Measurements from ENCODE around the gene VPS52.
"Not testable (repeated sequence)": the region's sequence is repeated elsewhere in the genome, so short reads cannot be mapped to it uniquely, and the experiment has no call there.

VPS52 gene

DNA sequence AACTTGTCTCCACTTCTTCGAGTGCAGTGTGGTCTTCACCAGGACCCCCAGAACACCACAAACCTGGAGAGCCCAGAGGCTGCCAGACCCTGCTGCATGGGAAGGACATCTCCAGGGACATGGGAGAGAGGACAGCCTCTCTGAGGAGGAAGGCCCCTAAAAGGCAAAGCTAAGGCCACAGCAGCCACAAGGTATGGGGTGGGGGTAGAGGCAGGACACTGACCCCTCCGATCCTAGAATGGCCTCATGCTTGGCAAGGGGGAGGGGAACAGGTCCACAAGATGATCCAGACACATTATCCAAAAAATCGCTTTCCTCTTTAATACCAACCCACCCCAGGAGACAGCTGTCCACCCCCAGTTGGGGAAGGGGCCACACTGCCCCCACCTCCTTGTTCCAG lies 7.1 kb upstream of the VPS52 start:
- no peak for DNase-seq

DNA sequence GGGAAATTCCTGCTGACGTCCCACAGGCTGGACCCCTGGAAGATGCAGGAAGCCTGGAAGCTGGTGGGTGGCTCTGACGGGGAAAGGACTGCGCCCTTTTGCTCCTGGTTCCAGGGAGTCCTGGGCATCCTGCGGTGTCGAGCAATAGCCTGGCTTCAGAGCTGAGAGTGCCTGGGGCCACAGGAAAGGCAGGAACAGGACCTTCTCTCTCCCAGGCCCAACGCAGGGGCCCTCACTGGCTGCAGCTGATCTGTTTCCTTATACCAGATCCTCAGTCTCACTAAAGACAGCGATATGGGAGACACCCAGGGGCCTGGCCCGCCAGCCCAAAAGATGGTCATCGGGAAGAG lies 6.7 kb upstream of the VPS52 start:
- DNase-seq, result no peak

DNA sequence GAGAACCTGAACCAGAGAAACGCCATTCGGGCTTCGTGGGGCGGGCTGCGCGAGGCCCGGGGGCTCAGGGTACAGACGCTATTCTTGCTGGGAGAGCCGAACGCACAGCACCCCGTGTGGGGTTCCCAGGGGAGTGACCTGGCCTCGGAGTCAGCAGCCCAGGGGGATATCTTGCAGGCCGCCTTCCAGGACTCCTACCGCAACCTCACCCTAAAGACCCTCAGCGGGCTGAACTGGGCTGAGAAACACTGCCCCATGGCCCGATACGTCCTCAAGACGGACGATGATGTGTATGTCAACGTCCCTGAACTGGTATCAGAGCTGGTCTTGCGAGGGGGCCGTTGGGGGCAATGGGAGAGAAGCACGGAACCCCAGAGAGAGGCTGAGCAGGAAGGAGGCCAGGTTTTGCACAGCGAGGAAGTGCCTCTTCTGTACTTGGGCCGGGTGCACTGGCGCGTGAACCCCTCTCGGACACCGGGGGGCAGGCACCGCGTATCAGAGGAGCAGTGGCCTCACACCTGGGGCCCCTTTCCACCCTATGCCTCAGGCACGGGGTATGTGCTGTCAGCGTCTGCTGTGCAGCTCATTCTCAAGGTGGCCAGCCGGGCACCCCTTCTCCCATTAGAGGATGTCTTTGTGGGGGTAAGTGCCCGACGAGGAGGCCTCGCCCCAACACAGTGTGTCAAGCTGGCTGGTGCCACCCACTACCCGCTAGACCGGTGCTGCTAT lies 6.2 kb upstream of the VPS52 start:
- DNase-seq, result peak; percentile 29

DNA sequence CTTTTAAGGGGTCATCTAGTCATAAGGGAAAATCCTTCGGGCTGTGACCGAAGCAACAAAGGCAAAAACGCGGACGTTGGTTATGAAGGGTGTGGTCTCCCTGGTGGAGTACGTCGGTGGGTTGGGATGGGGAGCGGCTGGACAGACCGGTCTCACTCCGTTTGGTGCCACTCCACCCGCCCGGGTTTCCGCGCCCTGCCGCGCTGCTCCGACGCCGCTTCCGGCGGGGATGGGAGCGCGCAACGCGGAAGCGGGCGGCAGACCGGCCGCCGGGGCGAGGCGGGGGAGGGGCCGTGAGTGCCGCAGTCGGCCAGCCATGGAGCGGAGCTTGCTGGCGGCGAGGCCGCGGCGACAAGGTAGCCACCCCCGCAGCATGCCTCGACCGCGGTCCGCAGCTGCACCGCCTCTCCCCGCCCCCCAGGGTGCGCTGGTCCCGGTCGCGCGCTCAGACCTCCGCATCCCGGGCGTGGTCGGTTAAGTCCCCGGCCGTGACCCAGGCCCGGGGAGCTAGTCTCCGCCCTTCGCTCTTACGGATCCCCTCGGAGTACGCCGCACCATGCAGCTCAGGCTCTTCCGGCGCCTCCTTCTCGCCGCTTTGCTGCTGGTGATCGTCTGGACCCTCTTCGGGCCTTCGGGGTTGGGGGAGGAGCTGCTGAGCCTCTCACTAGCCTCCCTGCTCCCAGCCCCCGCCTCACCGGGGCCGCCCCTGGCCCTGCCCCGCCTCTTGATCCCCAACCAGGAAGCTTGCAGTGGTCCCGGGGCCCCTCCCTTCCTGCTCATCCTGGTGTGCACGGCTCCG lies 5.4 kb upstream of the VPS52 start, which contains the start of gene B3GALT4:
TSS of gene B3GALT4 (plus strand) at position 260 of the 799 bp plus-strand sequence. CDS start at position 557, 297 bp downstream.
- DNase-seq, result peak; percentile 87

DNA sequence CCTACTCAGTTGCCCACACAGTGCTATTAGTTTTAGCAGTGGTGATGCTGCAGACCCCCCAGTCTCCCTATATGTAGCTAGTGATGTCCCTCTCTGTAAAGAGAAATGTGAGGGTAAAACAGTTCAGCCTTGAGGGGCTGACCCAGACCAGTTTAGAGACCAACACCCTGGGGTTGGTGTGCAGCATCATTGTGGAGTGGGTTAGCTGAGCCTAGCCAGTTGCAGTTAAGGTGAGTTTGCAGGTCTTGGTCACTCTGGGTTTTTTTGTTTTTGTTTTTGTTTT lies 4.8 kb upstream of the VPS52 start:
- no peak for DNase-seq

DNA sequence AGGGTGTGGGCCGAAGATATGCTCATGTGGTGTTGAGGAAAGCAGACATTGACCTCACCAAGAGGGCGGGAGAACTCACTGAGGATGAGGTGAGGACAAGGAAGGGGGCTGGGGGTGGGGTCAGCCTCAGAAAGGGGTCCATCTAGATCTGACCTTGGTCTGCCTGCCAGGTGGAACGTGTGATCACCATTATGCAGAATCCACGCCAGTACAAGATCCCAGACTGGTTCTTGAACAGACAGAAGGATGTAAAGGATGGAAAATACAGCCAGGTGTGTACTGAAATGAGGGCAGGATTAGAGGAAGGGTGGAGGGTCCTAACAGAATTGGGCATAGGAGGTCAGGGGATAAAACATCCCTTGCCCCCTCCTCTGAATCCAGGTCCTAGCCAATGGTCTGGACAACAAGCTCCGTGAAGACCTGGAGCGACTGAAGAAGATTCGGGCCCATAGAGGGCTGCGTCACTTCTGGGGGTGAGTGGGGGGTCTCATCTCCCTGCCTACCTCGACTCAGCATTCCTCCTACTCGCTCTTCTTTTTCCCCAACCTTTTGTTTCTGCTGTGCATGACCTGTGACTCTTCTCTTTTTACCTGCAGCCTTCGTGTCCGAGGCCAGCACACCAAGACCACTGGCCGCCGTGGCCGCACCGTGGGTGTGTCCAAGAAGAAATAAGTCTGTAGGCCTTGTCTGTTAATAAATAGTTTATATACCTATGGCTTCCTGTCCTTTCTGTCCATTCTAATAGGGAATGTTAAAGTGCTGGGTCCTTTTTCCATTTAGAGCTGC lies 4.3 kb upstream of the VPS52 start:
- not testable (repeated sequence) for DNase-seq

DNA sequence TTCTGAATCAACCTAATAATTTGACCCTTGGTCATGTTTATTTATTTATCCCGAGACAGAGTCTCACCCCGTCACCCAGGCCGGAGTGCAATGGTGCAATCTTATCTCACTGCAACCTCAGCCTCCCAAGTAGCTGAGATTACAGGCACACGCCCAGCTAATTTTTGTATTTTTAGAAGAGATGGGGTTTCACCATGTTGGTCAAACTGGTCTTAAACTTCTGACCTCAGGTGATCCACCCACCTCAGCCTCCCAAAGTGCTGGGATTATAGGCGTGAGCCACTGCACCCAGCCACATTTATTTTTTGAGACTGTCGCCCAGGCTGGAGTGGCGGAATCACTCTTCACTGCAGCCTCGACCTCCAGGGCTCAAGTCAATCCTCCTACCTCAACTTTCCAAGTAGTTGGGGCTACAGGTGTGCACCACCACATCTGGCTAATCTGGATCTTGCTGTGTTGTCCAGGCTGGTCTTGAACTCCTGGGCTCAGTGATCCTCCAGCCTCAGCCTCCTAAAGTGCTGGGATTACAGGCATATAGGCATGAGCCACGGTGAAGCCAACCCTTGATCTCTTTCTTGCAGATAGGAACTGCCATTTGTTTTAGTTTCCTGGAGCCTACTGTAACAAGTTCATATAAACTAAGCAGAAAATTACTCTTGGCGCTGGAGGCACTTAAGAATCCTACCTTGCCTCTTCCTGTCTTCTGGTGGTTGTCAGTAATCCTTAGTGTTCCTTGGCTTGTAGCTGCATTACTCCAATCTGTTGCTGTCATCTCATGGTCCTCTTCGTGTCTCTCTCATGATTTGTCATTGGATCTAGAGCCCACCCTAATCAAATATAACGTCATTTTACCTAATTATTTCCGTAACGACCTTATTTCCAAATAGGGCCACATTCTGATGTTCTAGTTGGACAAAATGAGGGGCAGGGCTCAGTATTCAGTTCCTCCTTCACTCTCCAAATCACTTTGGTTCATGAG lies 2.5 kb upstream of the VPS52 start:
- no peak for DNase-seq

DNA sequence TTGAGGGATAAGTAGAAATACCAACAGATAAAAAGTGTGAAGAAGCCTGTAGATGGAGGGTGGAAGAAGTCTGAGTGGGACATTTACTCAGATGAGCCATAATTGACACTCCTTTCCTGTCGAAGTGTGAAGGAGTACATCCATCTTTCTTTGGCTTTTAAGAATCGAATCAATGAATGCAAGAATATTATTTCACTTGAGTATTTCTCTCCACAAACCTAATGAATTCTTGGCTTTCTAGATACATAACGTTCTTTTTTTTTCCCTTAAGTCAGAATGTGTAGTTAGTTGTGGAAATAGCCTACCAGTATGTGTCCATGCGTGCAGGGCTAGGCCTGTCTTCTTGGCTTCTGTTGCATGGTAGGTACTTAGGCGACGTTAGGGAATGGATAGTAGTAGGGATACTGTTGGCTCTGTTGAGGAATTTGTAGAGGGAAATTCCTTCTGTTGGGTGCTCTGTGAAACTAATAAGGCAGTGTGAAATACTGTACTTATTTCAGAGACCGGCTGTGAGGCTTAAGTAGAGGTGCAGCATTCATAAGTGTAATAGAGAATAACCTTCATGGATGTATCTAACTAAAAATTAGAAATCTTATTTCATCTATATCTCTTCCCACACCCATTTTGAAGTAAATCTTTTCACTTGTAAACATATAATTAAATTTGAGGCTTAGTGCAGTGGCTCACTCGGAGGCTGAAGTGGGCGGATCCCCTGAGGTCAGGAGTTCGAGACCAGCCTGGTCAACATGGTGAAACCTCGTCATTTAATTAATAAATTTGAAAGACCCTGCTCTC lies 1.6 kb upstream of the VPS52 start:
- no peak for DNase-seq

DNA sequence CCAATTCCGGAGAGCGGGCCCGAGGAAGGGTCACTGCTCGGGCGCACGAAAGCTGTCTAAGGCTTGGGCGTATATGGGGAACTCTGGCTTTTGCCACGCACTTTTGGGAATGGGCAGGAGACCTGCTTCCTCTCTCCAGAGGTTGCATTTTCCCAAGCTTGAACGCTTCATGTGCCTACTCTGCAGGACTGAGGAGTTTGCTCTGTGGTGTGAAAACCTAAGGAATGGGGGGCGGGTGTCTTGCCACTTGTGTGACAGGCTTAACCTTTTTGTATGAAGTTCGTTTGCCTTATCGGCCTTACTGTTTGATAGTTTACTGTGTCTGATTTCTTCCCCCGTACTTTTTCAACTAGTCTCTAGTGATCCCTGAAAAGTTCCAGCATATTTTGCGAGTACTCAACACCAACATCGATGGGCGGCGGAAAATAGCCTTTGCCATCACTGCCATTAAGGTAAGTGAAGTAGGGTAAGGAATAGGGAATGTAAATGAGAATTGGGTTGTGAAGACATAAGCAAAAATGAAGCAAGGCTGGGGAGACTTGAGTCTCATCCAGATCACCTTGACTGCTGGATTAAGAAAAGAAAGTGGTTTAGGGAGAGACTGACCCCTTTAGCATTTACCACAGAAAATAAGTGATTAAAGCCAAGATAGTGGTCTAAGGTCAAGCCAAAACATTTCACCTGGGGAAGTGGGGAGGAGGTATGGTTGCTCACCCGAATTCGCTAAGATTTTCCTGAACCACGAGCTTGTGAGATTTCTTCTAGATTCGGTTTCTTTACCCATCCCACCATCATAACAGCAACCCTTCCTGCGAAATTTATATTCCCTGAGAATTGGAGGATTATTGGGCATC lies 826 bp upstream of the VPS52 start:
- DNase-seq, result no peak

DNA sequence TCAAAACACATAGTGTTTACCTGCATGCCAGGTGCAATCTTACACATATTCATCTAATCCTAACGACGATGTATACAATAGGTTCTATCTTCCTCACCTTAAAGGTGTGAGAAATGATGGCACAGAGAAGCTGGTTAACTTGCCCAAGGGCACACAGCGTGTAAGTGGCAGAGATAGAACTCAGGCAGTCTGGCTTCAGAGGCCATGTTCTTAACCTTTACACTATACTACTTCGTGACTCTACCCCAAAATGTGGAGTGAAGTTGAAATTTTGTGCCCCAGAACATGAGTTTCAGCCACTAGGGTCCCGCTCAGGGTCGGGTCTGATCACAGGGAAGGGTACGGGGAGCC lies 584 bp downstream of the VPS52 start:
- DNase-seq, result no peak

DNA sequence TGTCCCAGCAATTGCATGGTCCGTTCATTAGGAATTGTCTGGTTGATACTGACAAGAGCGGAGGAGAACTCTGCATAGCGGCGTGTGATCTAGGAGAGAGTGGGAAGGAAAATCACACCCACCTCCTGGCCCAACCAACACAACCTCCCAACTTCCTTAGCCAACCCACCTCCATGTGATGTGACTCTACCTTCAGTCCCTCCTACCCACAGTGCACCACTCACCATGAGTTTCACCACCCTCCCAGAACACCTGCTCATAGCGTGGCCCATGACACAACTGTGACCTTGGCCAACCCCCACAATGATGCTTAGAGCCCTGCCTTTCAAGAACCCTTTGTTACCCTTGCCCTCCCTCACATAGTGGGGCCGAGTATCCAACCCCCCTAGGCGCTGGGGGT lies 7.7 kb downstream of the VPS52 start:
- DNase-seq, result no peak

DNA sequence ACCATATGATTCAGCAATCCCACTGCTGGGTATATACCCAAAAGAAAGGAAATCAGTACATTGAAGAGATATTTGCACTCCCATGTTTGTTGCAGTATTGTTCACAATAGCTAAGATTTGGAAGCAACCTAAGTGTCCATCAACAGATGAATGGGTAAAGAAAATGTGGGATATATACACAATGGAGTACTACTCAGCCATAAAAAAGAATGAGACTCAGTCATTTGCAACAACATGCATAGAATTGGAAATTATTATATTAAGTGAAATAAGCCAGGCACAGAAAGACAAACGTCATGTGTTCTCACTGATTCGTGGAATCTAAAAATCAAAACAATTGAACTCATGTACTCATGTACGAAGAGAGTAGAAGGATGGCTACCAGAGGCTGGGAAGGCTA lies 9.2 kb downstream of the VPS52 start:
- not testable (repeated sequence) for DNase-seq

DNA sequence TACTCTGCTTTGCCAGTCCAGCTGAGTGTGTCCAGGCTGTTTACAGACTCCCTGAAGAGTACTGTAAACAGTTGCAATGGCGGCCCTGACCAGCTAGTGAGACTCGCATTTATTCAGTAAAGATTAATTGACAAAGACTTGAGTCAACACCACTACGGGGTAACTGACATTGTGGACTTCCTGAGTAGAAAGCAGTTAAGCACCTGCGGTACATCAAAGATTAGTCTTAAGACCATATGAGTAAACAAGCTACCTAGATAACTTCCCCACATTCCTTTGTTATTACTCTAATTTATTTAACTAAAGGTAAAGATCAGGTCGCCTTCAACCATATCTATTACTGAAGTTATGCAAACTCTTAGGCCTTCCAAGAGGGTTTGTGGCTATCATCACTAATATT lies 12.6 kb downstream of the VPS52 start:
- no peak for DNase-seq

DNA sequence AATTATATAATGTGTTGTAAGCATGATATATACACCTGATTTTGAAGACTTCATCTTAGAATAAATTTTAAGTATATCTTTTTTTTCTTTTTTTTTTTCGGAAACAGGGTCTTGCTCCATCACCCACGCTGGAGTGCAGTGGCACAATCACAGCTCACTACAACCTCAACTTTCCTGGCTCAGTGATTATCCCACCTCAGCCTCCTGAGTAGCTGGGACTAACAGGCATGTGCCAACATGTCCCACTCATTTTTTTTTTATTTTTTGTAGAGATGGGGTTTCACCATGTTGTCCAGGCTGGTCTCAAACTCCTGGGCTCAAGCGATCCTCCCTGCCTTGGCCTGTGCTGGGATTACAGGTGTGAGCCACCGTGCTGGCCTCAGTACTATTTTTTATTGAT lies 17.1 kb downstream of the VPS52 start:
- no peak for DNase-seq

DNA sequence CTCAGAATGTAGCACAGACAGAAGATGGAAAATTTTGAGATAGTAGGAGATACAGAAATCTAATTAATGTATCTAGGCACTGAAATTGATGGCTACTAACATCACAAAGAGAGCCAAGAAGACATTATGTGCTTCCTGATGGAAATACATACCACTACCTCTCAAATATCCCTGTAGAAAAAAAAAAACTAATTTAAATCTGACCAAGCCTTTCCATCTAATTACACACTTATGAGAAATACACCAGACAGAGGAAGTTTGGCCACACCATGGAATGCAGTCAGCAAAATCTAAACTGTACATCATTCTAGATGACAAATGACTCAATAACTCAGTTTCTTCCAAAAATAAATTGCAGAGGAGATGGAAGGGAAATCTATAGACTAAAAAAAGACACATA lies 18.9 kb downstream of the VPS52 start:
- no peak for DNase-seq

DNA sequence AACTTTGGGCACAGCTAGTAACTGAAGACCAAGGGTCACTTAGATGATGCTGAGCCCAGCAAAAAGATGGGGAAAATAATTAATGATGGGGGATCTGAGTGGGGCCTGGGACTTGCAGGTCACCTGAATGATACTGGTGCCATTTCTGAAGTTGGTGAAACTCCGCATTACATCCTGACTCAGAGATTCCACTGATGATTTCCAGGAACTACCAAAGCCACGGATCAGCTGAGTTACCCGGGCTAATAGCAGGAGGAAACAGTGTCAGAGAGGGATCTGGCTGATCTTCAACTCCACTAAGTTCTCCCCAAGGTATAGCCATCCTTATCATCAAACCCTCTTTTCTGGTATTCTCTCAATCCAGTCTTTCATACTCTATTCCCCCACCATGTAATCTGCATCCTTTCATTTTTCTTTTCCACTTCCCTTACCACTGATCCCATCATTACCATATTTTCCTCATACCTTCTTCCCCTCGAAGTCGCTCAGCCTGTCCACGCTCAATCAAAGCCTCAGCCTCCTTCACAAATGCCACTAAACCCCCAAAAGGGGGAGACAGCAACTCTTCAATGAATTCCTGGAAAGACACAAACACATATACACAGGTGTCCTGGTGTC lies 20.2 kb downstream of the VPS52 start:
- no peak for DNase-seq

DNA sequence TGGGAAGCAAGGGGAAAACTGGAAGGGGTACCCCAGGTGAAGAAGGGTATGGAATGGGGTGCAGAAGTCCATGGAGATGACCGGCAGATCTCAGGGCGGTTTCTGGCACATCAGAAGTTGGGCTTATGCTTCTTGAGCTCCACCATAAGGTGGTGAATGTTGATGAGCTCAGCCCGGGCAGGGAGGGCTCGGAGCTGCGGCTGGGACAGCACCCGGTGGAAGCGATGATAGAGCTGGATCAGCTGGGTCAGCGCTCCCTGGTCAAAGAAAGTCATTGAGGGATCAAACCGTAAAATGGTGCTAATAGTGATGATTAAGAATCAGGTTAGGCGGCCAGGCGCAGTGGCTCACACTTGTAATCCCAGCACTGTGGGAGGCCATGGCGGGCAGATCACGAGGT lies 20.9 kb downstream of the VPS52 start:
- no peak for DNase-seq

DNA sequence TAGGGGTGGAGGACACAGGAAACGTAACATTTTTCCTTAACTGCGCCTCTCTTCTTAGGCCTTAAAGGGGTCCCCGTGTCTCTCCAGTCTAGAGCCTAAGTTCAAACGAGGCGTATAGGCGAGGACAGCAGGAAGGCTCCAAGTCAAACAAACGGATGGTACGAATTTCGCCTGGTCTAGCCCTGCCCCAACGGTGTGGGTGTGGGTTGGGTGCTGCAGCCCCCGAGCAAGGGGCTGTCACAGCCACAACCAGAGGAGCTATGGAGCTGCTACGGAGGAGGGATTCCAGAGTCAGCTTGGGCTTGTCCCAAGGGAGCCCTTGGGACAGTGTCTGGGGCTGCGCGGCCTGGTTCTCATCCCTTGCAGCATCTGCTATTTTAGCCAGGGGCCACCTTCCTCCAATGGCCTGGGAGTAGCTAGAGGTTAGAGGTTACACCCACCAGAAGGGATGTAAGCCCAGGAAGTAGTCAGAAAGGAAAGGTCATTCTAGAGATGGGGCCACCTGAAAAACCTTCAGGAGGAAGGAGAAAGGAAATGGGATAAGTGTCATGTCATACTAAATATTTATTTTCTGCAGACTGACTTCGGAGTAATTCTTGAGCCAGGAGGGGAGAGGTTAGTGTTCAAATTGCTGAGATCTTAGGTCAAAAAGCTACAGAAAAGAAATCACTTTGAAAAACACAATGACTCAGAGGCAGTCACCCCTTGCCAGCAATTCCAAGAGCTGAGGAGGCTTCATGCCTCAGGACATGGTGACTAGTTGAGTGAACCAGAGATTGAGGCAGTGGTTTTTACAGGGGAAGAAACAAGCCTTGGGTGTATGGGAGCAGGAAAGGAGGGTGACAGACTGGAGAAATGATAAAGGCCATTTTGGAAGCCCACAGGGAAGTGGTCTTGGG lies 21.7 kb downstream of the VPS52 start:
- DNase-seq, result peak; percentile 29

Measured in femur (tissue), 1 donor.